ENCODE results near the gene H2BW1.
"Not testable (repeated sequence)": the region's sequence is repeated elsewhere in the genome, so short reads cannot be mapped to it uniquely, and the experiment has no call there.

The H2BW1 gene

GRCh38 chrX:104013606-104014005 lies at the start of gene H2BW1:
H2BW1 (minus strand) TSS chrX:104013708; CDS start chrX:104013576, 132 bp downstream.
- DNase-seq = no peak

GRCh38 chrX:104062636-104063035 lies 49.1 kb upstream of the H2BW1 start:
- DNase-seq = not testable (repeated sequence)

GRCh38 chrX:104054956-104055355 lies 41.4 kb upstream of the H2BW1 start:
- not testable (repeated sequence) for DNase-seq

- DNase-seq = no peak
Observed at GRCh38 chrX:104047171-104047570, 33.7 kb upstream of the H2BW1 start.

GRCh38 chrX:104045642-104046041 lies 32.1 kb upstream of the H2BW1 start:
- DNase-seq = no peak

- DNase-seq = no peak
Observed at GRCh38 chrX:104041003-104041402, 27.5 kb upstream of the H2BW1 start.

- no peak for DNase-seq
Observed at GRCh38 chrX:104039689-104040505, 26.4 kb upstream of the H2BW1 start, which contains the start of gene H2BW2. H2BW2 (plus strand) TSS chrX:104039956; CDS start chrX:104039995, 39 bp downstream.

- no peak for DNase-seq
Observed at GRCh38 chrX:104018126-104018525, 4.6 kb upstream of the H2BW1 start.

- DNase-seq = not testable (repeated sequence)
Observed at GRCh38 chrX:104015576-104015975, 2.1 kb upstream of the H2BW1 start.

- no peak for DNase-seq
Observed at GRCh38 chrX:104013158-104013557, 350 bp downstream of the H2BW1 start.

GRCh38 chrX:104008831-104009230 lies 4.7 kb downstream of the H2BW1 start:
- no peak for DNase-seq

GRCh38 chrX:103999234-103999633 lies 14.3 kb downstream of the H2BW1 start:
- DNase-seq = no peak

- not testable (repeated sequence) for DNase-seq
Observed at GRCh38 chrX:103983508-103983907, 30.0 kb downstream of the H2BW1 start.

- not testable (repeated sequence) for DNase-seq
Observed at GRCh38 chrX:103962411-103963278, 50.9 kb downstream of the H2BW1 start, which contains the start of gene TMSB15B. TMSB15B (plus strand) TSS chrX:103962627.

All from EL (cell line).